ENCODE results near the gene CFAP68.
A peak's percentile ranks its signal among the peaks of the same experiment; 100 is the strongest.

Gene CFAP68

GRCh38 chr11:111845276-111846028, 33.9 kb upstream of the CFAP68 start:
- no peak overlapping the region for H3K27ac Mint-ChIP-seq (ENCODE audit: low read depth)
- DNase-seq (ENCODE audit: low spot score in 2 of 2), result no peak
- H3K4me1 Mint-ChIP-seq, result no peaks in the 10 kb centered on the region
- H3K9me3 Mint-ChIP-seq, result no peaks in the 10 kb centered on the region
- H3K36me3 Mint-ChIP-seq (ENCODE audit: insufficient read depth), result peaks cover 38% of the 10 kb centered on the region
- H3K4me3 Mint-ChIP-seq, result no peak overlapping the region
- no peak for ATAC-seq (replicated peaks; ENCODE audit: extremely low read depth, poor library complexity, severe bottlenecking)
- no peaks in the 10 kb centered on the region for H3K27me3 Mint-ChIP-seq

- Mint-ChIP-seq H3K9me3 (no peaks in the 10 kb centered on the region), H3K27ac (ENCODE audit: low read depth) (peak overlapping the region; percentile 44), H3K4me1 (no peaks in the 10 kb centered on the region), H3K36me3 (ENCODE audit: insufficient read depth) (peaks cover 36% of the 10 kb centered on the region), H3K27me3 (no peaks in the 10 kb centered on the region), H3K4me3 (no peak overlapping the region)
- DNase-seq (ENCODE audit: low spot score in 2 of 2), result no peak
- ATAC-seq (replicated peaks; ENCODE audit: extremely low read depth, poor library complexity, severe bottlenecking), result no peak
These were observed 33.3 kb upstream of the CFAP68 start for GRCh38 chr11:111846063-111846462.

- Mint-ChIP-seq H3K9me3 (no peaks in the 10 kb centered on the region), H3K27ac (ENCODE audit: low read depth) (peak overlapping the region; percentile 44), H3K27me3 (no peaks in the 10 kb centered on the region), H3K36me3 (ENCODE audit: insufficient read depth) (peaks cover 33% of the 10 kb centered on the region), H3K4me3 (no peak overlapping the region), H3K4me1 (no peaks in the 10 kb centered on the region)
- ATAC-seq (replicated peaks; ENCODE audit: extremely low read depth, poor library complexity, severe bottlenecking) (no peak), DNase-seq (ENCODE audit: low spot score in 2 of 2) (no peak)
These were observed 32.7 kb upstream of the CFAP68 start for GRCh38 chr11:111846636-111847035.

- no peaks in the 10 kb centered on the region for H3K27me3 Mint-ChIP-seq
- no peaks in the 10 kb centered on the region for H3K9me3 Mint-ChIP-seq
- ATAC-seq (replicated peaks; ENCODE audit: extremely low read depth, poor library complexity, severe bottlenecking), result no peak
- DNase-seq (ENCODE audit: low spot score in 2 of 2), result no peak
- no peak overlapping the region for H3K27ac Mint-ChIP-seq (ENCODE audit: low read depth)
- H3K4me3 Mint-ChIP-seq, result no peak overlapping the region
- H3K36me3 Mint-ChIP-seq (ENCODE audit: insufficient read depth), result peaks cover 41% of the 10 kb centered on the region
- no peaks in the 10 kb centered on the region for H3K4me1 Mint-ChIP-seq
These were observed 29.7 kb upstream of the CFAP68 start for GRCh38 chr11:111849631-111850030.

- DNase-seq (ENCODE audit: low spot score in 2 of 2) (no peak), ATAC-seq (replicated peaks; ENCODE audit: extremely low read depth, poor library complexity, severe bottlenecking) (no peak)
- Mint-ChIP-seq H3K36me3 (ENCODE audit: insufficient read depth) (peaks cover 50% of the 10 kb centered on the region), H3K27ac (ENCODE audit: low read depth) (no peak overlapping the region), H3K4me3 (no peak overlapping the region), H3K27me3 (no peaks in the 10 kb centered on the region), H3K9me3 (no peaks in the 10 kb centered on the region), H3K4me1 (no peaks in the 10 kb centered on the region)
These were observed 28.3 kb upstream of the CFAP68 start for GRCh38 chr11:111851067-111851466.

- H3K27ac Mint-ChIP-seq (ENCODE audit: low read depth), result no peak overlapping the region
- H3K36me3 Mint-ChIP-seq (ENCODE audit: insufficient read depth), result peaks cover 47% of the 10 kb centered on the region
These were observed 27.7 kb upstream of the CFAP68 start for GRCh38 chr11:111851636-111852035.

GRCh38 chr11:111852103-111852502, 27.2 kb upstream of the CFAP68 start:
- no peaks in the 10 kb centered on the region for H3K9me3 Mint-ChIP-seq
- H3K36me3 Mint-ChIP-seq (ENCODE audit: insufficient read depth), result peaks cover 47% of the 10 kb centered on the region
- no peaks in the 10 kb centered on the region for H3K4me1 Mint-ChIP-seq
- no peak overlapping the region for H3K27ac Mint-ChIP-seq (ENCODE audit: low read depth)
- ATAC-seq (replicated peaks; ENCODE audit: extremely low read depth, poor library complexity, severe bottlenecking) (no peak), DNase-seq (ENCODE audit: low spot score in 2 of 2) (no peak)
- H3K27me3 Mint-ChIP-seq, result no peaks in the 10 kb centered on the region
- H3K4me3 Mint-ChIP-seq, result no peak overlapping the region

More at GRCh38 chr11:111851636-111852035, 27.7 kb upstream of the CFAP68 start:
- H3K9me3 Mint-ChIP-seq, result no peaks in the 10 kb centered on the region
- ATAC-seq (replicated peaks; ENCODE audit: extremely low read depth, poor library complexity, severe bottlenecking) (no peak), DNase-seq (ENCODE audit: low spot score in 2 of 2) (no peak)
- H3K4me1 Mint-ChIP-seq, result no peaks in the 10 kb centered on the region
- H3K27me3 Mint-ChIP-seq, result no peaks in the 10 kb centered on the region
- H3K4me3 Mint-ChIP-seq, result no peak overlapping the region

GRCh38 chr11:111855506-111855905, 23.8 kb upstream of the CFAP68 start:
- Mint-ChIP-seq H3K9me3 (no peaks in the 10 kb centered on the region), H3K27ac (ENCODE audit: low read depth) (no peak overlapping the region), H3K4me1 (no peaks in the 10 kb centered on the region), H3K27me3 (no peaks in the 10 kb centered on the region), H3K36me3 (ENCODE audit: insufficient read depth) (peaks cover 37% of the 10 kb centered on the region), H3K4me3 (no peak overlapping the region)
- ATAC-seq (replicated peaks; ENCODE audit: extremely low read depth, poor library complexity, severe bottlenecking) (no peak), DNase-seq (ENCODE audit: low spot score in 2 of 2) (no peak)

GRCh38 chr11:111860257-111860656, 19.1 kb upstream of the CFAP68 start:
- Mint-ChIP-seq H3K27ac (ENCODE audit: low read depth) (no peak overlapping the region), H3K36me3 (ENCODE audit: insufficient read depth) (peaks cover 48% of the 10 kb centered on the region), H3K4me1 (no peaks in the 10 kb centered on the region), H3K4me3 (no peak overlapping the region), H3K9me3 (no peaks in the 10 kb centered on the region), H3K27me3 (no peaks in the 10 kb centered on the region)
- no peak for DNase-seq (ENCODE audit: low spot score in 2 of 2)
- no peak for ATAC-seq (replicated peaks; ENCODE audit: extremely low read depth, poor library complexity, severe bottlenecking)

- H3K27ac Mint-ChIP-seq (ENCODE audit: low read depth), result no peak overlapping the region
- H3K4me1 Mint-ChIP-seq, result peaks cover 26% of the 10 kb centered on the region
- peaks cover 35% of the 10 kb centered on the region for H3K36me3 Mint-ChIP-seq (ENCODE audit: insufficient read depth)
- DNase-seq (ENCODE audit: low spot score in 2 of 2) (no peak), ATAC-seq (replicated peaks; ENCODE audit: extremely low read depth, poor library complexity, severe bottlenecking) (no peak)
- H3K4me3 Mint-ChIP-seq, result peak overlapping the region; percentile 82
- no peaks in the 10 kb centered on the region for H3K9me3 Mint-ChIP-seq
- H3K27me3 Mint-ChIP-seq, result no peaks in the 10 kb centered on the region
These were observed 9.2 kb upstream of the CFAP68 start for GRCh38 chr11:111870113-111870512.

GRCh38 chr11:111870522-111870885, 8.8 kb upstream of the CFAP68 start:
- ATAC-seq (replicated peaks; ENCODE audit: extremely low read depth, poor library complexity, severe bottlenecking), result no peak
- no peak for DNase-seq (ENCODE audit: low spot score in 2 of 2)
- peaks cover 35% of the 10 kb centered on the region for H3K36me3 Mint-ChIP-seq (ENCODE audit: insufficient read depth)
- no peaks in the 10 kb centered on the region for H3K9me3 Mint-ChIP-seq
- H3K27ac Mint-ChIP-seq (ENCODE audit: low read depth), result peak overlapping the region; percentile 96
- no peaks in the 10 kb centered on the region for H3K27me3 Mint-ChIP-seq
- H3K4me1 Mint-ChIP-seq, result peaks cover 26% of the 10 kb centered on the region
- peak overlapping the region; percentile 82 for H3K4me3 Mint-ChIP-seq

- H3K27ac Mint-ChIP-seq (ENCODE audit: low read depth), result peak within 1 kb of the TSS; percentile 96
- H3K27me3 Mint-ChIP-seq, result no peaks in the 10 kb centered on the region
- peak; percentile 87 for ATAC-seq (replicated peaks; ENCODE audit: extremely low read depth, poor library complexity, severe bottlenecking)
- peak; percentile 82 to 89 for DNase-seq (ENCODE audit: low spot score in 2 of 2)
- H3K36me3 Mint-ChIP-seq (ENCODE audit: insufficient read depth), result peaks cover 32% of the 10 kb centered on the region
- H3K4me1 Mint-ChIP-seq, result peaks cover 26% of the 10 kb centered on the region
- H3K9me3 Mint-ChIP-seq, result no peaks in the 10 kb centered on the region
- H3K4me3 Mint-ChIP-seq, result peak within 1 kb of the TSS; percentile 82
These were observed 8.3 kb upstream of the CFAP68 start, which contains the start of gene ALG9 for GRCh38 chr11:111870886-111871692. ALG9 (minus strand) TSS chr11:111871581; CDS start chr11:111871482, 99 bp downstream.

GRCh38 chr11:111871693-111872161, 7.6 kb upstream of the CFAP68 start:
- Mint-ChIP-seq H3K27ac (ENCODE audit: low read depth) (peak overlapping the region; percentile 96), H3K9me3 (no peaks in the 10 kb centered on the region), H3K4me1 (peaks cover 26% of the 10 kb centered on the region), H3K4me3 (peak overlapping the region; percentile 82), H3K27me3 (no peaks in the 10 kb centered on the region), H3K36me3 (ENCODE audit: insufficient read depth) (peaks cover 26% of the 10 kb centered on the region)
- ATAC-seq (replicated peaks; ENCODE audit: extremely low read depth, poor library complexity, severe bottlenecking) (no peak), DNase-seq (ENCODE audit: low spot score in 2 of 2) (no peak)
